ENCODE results near the gene SRRM4.

The SRRM4 gene

GRCh38 chr12:119122751-119123150 is 141.4 kb downstream of the SRRM4 start:
- no peak for DNase-seq

- no peak for DNase-seq
These were observed 147.2 kb downstream of the SRRM4 start for GRCh38 chr12:119128527-119128926.

- DNase-seq: no peak
These were observed 148.6 kb downstream of the SRRM4 start for GRCh38 chr12:119129827-119130434.

DNA sequence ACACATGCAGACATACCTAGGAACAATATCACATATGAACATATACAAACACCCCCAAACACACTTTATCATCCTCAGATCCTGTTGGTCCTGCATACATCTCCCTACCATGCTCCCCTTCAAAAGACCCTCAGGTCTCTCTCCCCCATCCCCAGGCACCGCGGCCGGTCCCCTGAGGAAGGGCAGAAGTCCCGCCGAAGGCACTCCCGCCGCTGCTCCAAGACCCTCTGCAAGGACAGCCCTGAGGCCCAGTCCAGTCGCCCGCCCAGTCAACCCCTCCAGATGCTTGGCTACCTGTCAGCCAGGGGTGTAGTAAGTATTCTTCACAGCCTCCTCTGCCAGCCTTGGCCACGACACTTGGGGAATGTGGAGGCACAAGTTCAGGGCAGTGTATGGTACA is 149.2 kb downstream of the SRRM4 start:
- no peak for DNase-seq

GRCh38 chr12:119134284-119135072 is 153.1 kb downstream of the SRRM4 start:
- DNase-seq: no peak

GRCh38 chr12:119136811-119137410 is 155.6 kb downstream of the SRRM4 start:
- DNase-seq: no peak

- no peak for DNase-seq
These were observed 158.1 kb downstream of the SRRM4 start for GRCh38 chr12:119139448-119139847.

- no peak for DNase-seq
These were observed 164.0 kb downstream of the SRRM4 start for GRCh38 chr12:119145367-119145766.

DNA sequence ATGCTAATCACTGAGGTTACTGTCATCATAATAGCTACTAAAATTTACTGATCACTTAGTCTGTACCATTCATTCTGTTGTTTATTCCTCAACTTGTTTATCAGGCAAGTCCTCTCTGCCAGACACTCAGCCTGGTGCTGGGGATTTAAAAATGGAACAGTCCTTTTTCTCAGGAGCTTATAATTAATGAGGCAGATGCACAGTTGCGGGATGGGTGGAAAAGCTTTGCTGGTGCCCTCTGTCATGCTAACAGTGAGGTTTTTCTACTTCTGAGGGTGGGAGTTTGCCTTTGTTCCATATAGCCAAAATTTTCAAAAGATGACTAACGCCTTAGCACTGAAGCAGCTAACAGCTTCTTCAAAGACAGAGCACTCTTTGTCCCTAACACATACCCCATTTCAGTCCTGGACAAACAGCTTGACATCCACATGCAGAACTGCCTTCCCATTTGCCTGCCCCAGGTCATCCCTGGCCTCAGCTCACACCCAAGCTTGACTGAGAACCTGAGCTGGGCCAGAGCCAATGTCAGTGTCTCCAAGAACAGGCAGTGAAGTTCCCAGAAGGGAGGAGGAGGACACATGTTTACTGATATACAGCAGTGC is 166.6 kb downstream of the SRRM4 start:
- DNase-seq: no peak

- DNase-seq: no peak
These were observed 167.9 kb downstream of the SRRM4 start for GRCh38 chr12:119149270-119149669.

GRCh38 chr12:119151445-119152026 is 170.2 kb downstream of the SRRM4 start:
- no peak for DNase-seq

- DNase-seq: no peak
These were observed 172.4 kb downstream of the SRRM4 start for GRCh38 chr12:119153477-119154434.

- DNase-seq: no peak
These were observed 173.1 kb downstream of the SRRM4 start for GRCh38 chr12:119154435-119154818.

DNA sequence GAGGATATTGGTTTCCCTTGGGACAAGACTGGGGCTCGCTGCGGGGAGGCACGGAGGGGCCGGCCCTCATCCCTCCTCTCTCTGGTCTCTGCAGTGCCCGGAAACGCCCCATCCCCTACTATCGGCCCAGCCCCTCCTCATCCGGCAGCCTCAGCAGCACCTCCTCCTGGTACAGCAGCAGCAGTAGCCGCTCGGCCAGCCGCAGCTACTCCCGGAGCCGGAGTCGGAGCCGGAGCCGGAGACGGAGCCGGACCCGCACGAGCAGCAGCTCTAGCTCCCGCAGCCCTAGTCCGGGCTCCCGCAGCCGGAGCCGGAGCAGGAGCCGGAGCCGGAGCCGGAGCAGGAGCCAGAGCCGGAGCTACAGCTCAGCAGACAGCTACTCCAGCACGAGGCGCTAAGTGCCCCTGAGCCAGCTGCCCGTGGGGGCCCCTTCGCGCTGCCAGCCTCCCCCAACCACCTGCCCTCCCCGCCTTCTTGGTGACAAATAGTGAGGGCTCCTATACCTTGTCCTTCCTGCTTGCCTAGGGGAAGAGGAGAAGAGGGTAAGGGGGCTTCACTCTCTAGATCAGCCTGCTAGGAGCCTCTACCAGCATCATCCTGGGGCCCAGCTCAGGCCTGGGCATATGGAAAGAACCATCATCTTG is 175.2 kb downstream of the SRRM4 start:
- no peak for DNase-seq

DNA sequence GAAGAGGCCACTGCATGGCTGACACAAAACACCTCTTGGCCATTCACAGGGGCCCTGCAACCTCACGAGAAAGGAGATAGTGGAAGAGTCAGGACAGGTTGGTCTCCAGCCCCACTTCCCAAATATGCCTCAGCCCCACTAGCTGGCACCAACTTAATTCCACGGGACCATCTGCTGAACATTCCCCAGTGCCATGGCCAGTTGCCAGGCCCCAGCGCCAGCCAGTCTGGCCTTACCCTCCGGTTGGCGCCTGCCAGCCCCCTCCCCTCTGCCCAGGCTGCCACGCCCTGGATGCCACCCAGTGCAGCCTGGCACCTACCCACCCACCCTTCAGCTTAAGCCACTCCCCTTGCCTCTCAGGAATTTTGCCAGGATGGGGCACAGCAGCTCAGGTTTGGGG is 176.2 kb downstream of the SRRM4 start:
- DNase-seq: no peak

DNA sequence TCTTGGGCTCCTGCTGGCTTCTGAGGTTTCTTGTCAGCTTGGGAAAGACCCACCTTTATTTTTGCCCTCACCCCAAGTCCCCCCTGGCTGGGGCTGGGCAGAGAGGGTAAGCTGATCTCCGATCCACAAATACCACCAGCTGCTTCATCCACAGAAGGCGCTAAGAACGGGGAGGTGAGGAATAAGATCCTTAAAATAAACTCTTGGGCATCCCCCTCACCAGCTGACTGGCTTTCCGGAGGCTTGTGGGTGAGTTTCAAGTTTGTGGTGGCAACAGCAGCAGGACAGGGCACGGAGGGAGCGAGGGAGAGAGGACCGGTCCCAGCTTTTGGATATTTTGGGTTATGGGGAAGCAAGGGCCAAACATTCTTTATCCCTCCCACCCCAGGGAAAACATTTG is 176.6 kb downstream of the SRRM4 start:
- DNase-seq: no peak

DNA sequence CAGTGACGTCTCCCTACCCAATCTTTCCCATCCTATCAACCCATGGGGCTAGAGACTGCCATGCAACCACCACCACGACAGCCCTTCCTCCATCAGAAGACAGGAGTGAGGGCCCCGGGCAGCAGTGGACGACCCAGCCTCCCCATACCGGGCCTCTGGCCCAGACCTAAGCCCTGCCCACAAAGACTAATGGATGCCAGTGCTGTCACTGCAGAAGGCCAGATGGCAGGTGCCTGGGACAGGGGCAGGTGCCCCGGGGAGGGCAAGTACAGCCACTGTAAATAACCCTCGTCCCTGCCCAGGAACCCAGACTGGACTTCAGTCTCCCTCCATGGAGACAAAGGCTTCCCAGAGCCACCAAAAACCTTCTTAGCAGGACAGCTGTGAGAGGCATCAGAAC is 177.1 kb downstream of the SRRM4 start:
- DNase-seq: no peak

GRCh38 chr12:119159844-119160243 is 178.5 kb downstream of the SRRM4 start:
- no peak for DNase-seq

- no peak for DNase-seq
These were observed 186.6 kb downstream of the SRRM4 start for GRCh38 chr12:119167902-119168301.

DNA sequence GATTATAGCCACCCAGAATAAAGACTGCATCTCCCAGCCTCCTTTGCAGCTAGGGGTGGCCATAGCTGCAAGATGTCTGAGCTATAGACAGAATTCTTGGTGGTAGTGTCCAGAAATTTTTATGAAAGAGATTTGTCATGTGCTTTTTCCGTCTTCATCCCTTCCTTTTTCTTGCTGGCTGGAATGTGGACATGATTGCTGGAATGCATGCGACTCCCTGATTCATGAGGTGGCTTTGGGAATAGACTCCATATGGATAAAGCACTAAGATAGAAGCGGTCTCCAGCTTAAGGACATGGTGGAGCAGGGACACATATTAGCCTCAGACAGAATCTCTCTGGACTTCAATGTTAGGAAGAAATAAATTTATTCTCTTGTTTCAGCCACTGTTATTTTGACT is 187.4 kb downstream of the SRRM4 start:
- no peak for DNase-seq

- no peak for DNase-seq
These were observed 187.8 kb downstream of the SRRM4 start for GRCh38 chr12:119169150-119169549.

DNA sequence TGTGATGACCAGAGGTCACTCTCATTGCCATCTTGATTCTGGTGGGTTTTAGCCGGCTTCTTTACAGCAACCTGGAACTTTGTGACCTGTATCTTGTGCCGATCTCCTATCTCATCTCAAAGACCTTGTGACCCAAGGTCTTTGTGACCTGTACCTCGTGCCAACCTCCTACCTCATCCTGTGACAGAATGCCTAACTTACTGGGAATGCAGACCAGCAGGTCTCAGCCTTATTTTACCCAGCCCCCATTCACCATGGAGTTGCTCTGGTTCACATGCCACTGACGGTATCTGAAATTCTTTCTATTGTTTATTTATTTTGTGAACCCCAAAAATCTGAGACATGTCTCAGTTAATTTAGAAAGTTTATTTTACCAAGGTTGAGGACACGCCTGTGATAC is 189.9 kb downstream of the SRRM4 start:
- DNase-seq: no peak

All from DMS153 (cell line).